Measurements from ENCODE around the gene CSGALNACT2.
A peak's percentile ranks its signal among the peaks of the same experiment; 100 is the strongest.

CSGALNACT2 gene

DNA sequence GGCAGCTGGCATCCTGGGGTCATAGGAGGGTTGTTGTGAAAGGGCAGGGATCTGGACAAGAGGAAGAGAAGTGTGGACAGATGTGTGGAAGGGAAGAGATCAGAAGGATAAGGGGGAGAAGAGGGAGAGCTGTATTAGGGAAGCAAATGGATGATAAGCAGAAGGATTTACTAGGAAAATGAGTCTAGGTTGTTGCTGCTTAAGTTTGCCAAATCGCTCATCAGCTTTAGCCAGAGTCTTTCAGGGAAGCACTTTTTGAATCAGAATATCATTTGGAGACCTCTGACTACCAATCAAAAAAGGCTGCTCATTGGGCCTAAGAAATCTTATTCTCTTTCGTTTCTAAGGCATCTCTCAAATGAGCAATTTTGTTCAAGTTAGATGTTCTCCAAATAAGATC lies 2.6 kb upstream of the CSGALNACT2 start:
- Histone ChIP-seq H3K27ac (ENCODE audit: low read length) (no peak overlapping the region), H3K4me1 (ENCODE audit: low read length) (peaks cover 15% of the 10 kb centered on the region), H3K4me3 (ENCODE audit: low read length) (no peak overlapping the region), H4K20me1 (ENCODE audit: insufficient read depth, low read length) (peaks cover 6% of the 10 kb centered on the region; the same call in 1 of the 2 replicates), H2AFZ (ENCODE audit: low read depth, low read length) (no peak overlapping the region), H3K9me3 (ENCODE audit: insufficient read depth, low read length) (no peaks in the 10 kb centered on the region), H3K79me2 (ENCODE audit: low read length) (peaks cover 30% of the 10 kb centered on the region), H3K9ac (ENCODE audit: low read length) (no peak overlapping the region), H3K4me2 (ENCODE audit: low read length) (no peak overlapping the region), H3K36me3 (replicated peaks; ENCODE audit: low read depth, low read length) (no peaks in the 10 kb centered on the region), H3K27me3 (ENCODE audit: low read depth, low read length) (no peaks in the 10 kb centered on the region)
- TF ChIP-seq EZH2phosphoT487 (IDR thresholded peaks at IDR 0.05; ENCODE audit: low read depth), result no peak
- TF ChIP-seq, protein P1, sequence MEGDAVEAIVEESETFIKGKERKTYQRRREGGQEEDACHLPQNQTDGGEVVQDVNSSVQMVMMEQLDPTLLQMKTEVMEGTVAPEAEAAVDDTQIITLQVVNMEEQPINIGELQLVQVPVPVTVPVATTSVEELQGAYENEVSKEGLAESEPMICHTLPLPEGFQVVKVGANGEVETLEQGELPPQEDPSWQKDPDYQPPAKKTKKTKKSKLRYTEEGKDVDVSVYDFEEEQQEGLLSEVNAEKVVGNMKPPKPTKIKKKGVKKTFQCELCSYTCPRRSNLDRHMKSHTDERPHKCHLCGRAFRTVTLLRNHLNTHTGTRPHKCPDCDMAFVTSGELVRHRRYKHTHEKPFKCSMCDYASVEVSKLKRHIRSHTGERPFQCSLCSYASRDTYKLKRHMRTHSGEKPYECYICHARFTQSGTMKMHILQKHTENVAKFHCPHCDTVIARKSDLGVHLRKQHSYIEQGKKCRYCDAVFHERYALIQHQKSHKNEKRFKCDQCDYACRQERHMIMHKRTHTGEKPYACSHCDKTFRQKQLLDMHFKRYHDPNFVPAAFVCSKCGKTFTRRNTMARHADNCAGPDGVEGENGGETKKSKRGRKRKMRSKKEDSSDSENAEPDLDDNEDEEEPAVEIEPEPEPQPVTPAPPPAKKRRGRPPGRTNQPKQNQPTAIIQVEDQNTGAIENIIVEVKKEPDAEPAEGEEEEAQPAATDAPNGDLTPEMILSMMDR (IDR thresholded peaks at IDR 0.05; ENCODE audit: low read depth, low read length), result no peak

DNA sequence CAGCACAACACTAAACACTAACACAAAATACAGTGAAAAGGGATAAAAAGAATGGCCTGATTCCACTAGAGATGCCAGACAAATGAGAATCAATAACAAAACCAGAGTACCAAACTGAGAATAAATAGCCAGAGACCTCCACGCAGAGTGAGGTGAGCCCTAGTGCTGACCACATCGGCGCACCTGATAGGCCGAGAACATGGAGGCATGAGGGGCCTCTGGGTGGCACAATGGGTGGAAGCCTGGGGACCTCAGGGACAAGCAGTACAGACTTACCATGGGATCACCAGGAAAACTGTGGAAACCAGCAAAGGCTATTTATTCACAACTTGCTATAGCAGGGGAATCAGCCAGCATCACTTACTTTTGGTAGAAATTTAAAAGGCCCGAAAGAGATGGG lies 1.8 kb upstream of the CSGALNACT2 start:
- H3K79me2 ChIP-seq (ENCODE audit: low read length), result peaks cover 35% of the 10 kb centered on the region
- H3K27me3 ChIP-seq (ENCODE audit: low read depth, low read length), result no peaks in the 10 kb centered on the region
- H3K36me3 ChIP-seq (replicated peaks; ENCODE audit: low read depth, low read length), result no peaks in the 10 kb centered on the region
- peaks cover 6% of the 10 kb centered on the region; the same call in 1 of the 2 replicates for H4K20me1 ChIP-seq (ENCODE audit: insufficient read depth, low read length)
- no peak overlapping the region for H2AFZ ChIP-seq (ENCODE audit: low read depth, low read length)
- H3K4me2 ChIP-seq (ENCODE audit: low read length), result no peak overlapping the region
- peaks cover 23% of the 10 kb centered on the region for H3K4me1 ChIP-seq (ENCODE audit: low read length)
- TF ChIP-seq, protein P1 (IDR thresholded peaks at IDR 0.05; ENCODE audit: low read depth, low read length), result no peak
- no peak for TF ChIP-seq EZH2phosphoT487 (IDR thresholded peaks at IDR 0.05; ENCODE audit: low read depth)
- H3K4me3 ChIP-seq (ENCODE audit: low read length), result no peak overlapping the region
- H3K9me3 ChIP-seq (ENCODE audit: insufficient read depth, low read length), result no peaks in the 10 kb centered on the region
- H3K27ac ChIP-seq (ENCODE audit: low read length), result no peak overlapping the region
- no peak overlapping the region for H3K9ac ChIP-seq (ENCODE audit: low read length)

DNA sequence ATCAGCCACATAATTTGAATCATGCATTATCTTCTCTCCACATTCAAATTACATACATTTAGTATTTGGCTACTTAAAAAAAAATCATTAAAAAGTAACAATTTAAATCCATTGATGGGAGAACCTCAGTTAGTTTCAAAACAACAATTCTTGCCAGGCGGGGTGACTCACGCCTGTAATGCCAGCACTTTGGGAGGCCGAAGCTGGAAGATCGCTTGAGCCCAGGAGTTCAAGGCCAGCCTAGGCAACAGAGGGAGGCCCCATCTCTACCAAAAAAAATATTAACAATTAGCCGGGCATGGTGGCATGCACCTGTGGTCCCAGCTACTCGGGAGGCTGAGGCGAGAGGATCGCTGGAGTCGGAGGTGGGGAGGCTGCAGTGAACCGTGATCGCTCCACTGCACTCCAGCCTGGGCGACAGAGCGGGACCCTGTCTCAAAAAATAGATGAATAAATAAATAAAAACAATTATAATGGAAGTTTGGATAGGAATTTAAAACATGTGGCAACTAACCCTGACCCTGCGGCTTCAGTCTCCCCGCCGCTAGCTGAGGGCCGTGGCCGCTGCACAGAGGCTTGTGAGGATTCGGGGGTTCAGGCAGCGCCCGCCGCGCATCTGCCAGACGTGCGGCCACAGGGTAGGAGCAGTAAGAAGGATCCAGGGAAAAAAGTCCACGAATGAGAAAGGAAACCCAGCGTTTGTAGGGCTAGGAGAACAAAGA lies 1.1 kb upstream of the CSGALNACT2 start:
- H3K36me3 ChIP-seq (replicated peaks; ENCODE audit: low read depth, low read length), result no peaks in the 10 kb centered on the region
- H3K79me2 ChIP-seq (ENCODE audit: low read length), result peaks cover 40% of the 10 kb centered on the region
- H3K9ac ChIP-seq (ENCODE audit: low read length), result peak overlapping the region; percentile 91
- H2AFZ ChIP-seq (ENCODE audit: low read depth, low read length), result no peak overlapping the region
- H4K20me1 ChIP-seq (ENCODE audit: insufficient read depth, low read length), result peaks cover 6% of the 10 kb centered on the region; the same call in 1 of the 2 replicates
- H3K4me3 ChIP-seq (ENCODE audit: low read length), result peak overlapping the region; percentile 99
- no peak overlapping the region; the same call in 1 of the 2 replicates for H3K27ac ChIP-seq (ENCODE audit: low read length)
- TF ChIP-seq EZH2phosphoT487 (IDR thresholded peaks at IDR 0.05; ENCODE audit: low read depth), result no peak
- TF ChIP-seq, protein P1 (IDR thresholded peaks at IDR 0.05; ENCODE audit: low read depth, low read length), result no peak
- H3K4me2 ChIP-seq (ENCODE audit: low read length), result peak overlapping the region; percentile 75
- H3K9me3 ChIP-seq (ENCODE audit: insufficient read depth, low read length), result no peaks in the 10 kb centered on the region
- H3K27me3 ChIP-seq (ENCODE audit: low read depth, low read length), result no peaks in the 10 kb centered on the region
- peaks cover 28% of the 10 kb centered on the region for H3K4me1 ChIP-seq (ENCODE audit: low read length)

DNA sequence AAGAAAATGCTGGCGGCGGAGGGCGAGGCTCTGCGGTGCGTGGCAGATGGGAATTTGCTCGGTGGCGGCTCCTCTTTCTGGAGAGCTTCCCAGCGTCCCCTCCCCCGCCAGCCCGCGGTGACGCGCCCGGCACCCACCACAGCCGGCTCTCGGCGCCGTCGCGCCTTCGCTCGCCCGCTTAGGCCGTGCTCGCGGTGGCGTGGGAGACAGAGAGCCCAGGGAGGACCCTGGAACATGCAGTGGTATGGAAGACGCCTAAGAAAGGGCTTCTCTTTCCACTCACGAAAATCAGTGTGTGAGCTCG lies 576 bp upstream of the CSGALNACT2 start:
- H3K4me1 ChIP-seq (ENCODE audit: low read length), result peaks cover 28% of the 10 kb centered on the region
- TF ChIP-seq, protein P1 (IDR thresholded peaks at IDR 0.05; ENCODE audit: low read depth, low read length), result no peak
- no peak for TF ChIP-seq EZH2phosphoT487 (IDR thresholded peaks at IDR 0.05; ENCODE audit: low read depth)
- H3K9ac ChIP-seq (ENCODE audit: low read length), result peak overlapping the region; percentile 91
- H4K20me1 ChIP-seq (ENCODE audit: insufficient read depth, low read length), result peaks cover 6% of the 10 kb centered on the region
- H3K79me2 ChIP-seq (ENCODE audit: low read length), result peaks cover 45% of the 10 kb centered on the region
- no peaks in the 10 kb centered on the region for H3K36me3 ChIP-seq (replicated peaks; ENCODE audit: low read depth, low read length)
- H3K4me3 ChIP-seq (ENCODE audit: low read length), result peak overlapping the region; percentile 99
- peak overlapping the region; percentile 62 for H3K27ac ChIP-seq (ENCODE audit: low read length)
- H3K27me3 ChIP-seq (ENCODE audit: low read depth, low read length), result no peaks in the 10 kb centered on the region
- H2AFZ ChIP-seq (ENCODE audit: low read depth, low read length), result peak overlapping the region; percentile 74; the same call in 1 of the 2 replicates
- no peaks in the 10 kb centered on the region for H3K9me3 ChIP-seq (ENCODE audit: insufficient read depth, low read length)
- peak overlapping the region; percentile 75 for H3K4me2 ChIP-seq (ENCODE audit: low read length)

All from OCI-LY3 (cell line).